IMR-90 (cell line): ENCODE data around the gene CAMSAP3. TPM values are rescaled to one million over a fixed set of nuclear protein-coding genes. Genes with fewer than 3 reads are reported as not detected.
A peak's percentile ranks its signal among the peaks of the same experiment; 100 is the strongest.

Experiments used
- ATAC-seq: fragments of 200-7000 bp; cut with Tn5 transposase; 2 replicates; pipeline ENCODE4 v1.9.1; 2020; ENCODE audit warnings: low read depth, mild to moderate bottlenecking, moderate library complexity
- BruUV-seq: library from RNA; stranded (reverse); fragments of 400-500 nt; replicated peaks from 2 replicates; lab custom pipeline; 2021; lab: Mats Ljungman, UMichigan
- CTCF ChIA-PET: fragments of 300-600 bp; formaldehyde crosslinking; extraction: SDS; loops from one replicate; lab custom pipeline; 2021; ENCODE audit warnings: antibody characterized with exemption; lab: Yijun Ruan, JAX
- POLR2A ChIA-PET: fragments of 300-600 bp; sonication (Branson Sonifier 250); formaldehyde crosslinking; loops from one replicate; lab custom pipeline; 2022; ENCODE audit warnings: antibody characterized with exemption; ENCODE audit not compliant: unreplicated experiment; lab: Charles Lee
- DNase-seq: peaks from one replicate; pipeline ENCODE4 v3.0.0; 2013
- H2AFZ ChIP-seq: replicated peaks from 2 replicates; pipeline ENCODE3; 2013; ENCODE audit warnings: low read length, mild to moderate bottlenecking; ENCODE audit not compliant: poor library complexity
- H2AK5ac ChIP-seq: 2 replicates; pipeline ENCODE4 v1.6.1; 2013; ENCODE audit warnings: low read depth, low read length, inconsistent platforms
- H2AK9ac ChIP-seq: replicated peaks from 2 replicates; pipeline ENCODE3; 2013; ENCODE audit warnings: mild to moderate bottlenecking, low read depth, low read length, moderate library complexity; ENCODE audit not compliant: poor library complexity
- H2BK120ac ChIP-seq: 2 replicates; pipeline ENCODE4 v1.6.1; 2013; ENCODE audit warnings: low read depth, low read length, inconsistent platforms
- H2BK15ac ChIP-seq: 3 replicates; pipeline ENCODE4 v1.6.1; 2013; ENCODE audit warnings: low read depth, low read length, inconsistent platforms
- H2BK20ac ChIP-seq: 2 replicates; pipeline ENCODE4 v1.6.1; 2013; ENCODE audit warnings: low read depth, mild to moderate bottlenecking, inconsistent platforms, low read length, moderate library complexity
- H2BK5ac ChIP-seq: 2 replicates; pipeline ENCODE4 v1.6.1; 2013; ENCODE audit warnings: mild to moderate bottlenecking, low read depth, low read length, inconsistent platforms; ENCODE audit not compliant: poor library complexity, severe bottlenecking
- H3K14ac ChIP-seq: replicated peaks from 2 replicates; pipeline ENCODE4 v1.6.1; 2013; ENCODE audit warnings: low read depth, low read length, inconsistent platforms
- H3K18ac ChIP-seq: 2 replicates; pipeline ENCODE4 v1.6.1; 2013; ENCODE audit warnings: low read depth, low read length, control low read depth
- H3K23ac ChIP-seq: 2 replicates; pipeline ENCODE4 v1.6.1; 2013; ENCODE audit warnings: low read depth, low read length, inconsistent platforms
- H3K27ac ChIP-seq: 2 replicates; pipeline ENCODE4 v1.5.1; 2013; ENCODE audit warnings: mild to moderate bottlenecking, control low read depth, low read length; ENCODE audit not compliant: insufficient read depth
- H3K27me3 ChIP-seq: 2 replicates; pipeline ENCODE4 v1.6.1; 2013; ENCODE audit warnings: low read length; ENCODE audit not compliant: control insufficient read depth, insufficient read depth
- H3K36me3 ChIP-seq: 2 replicates; pipeline ENCODE4 v1.6.1; 2013; ENCODE audit warnings: low read length, mixed read lengths; ENCODE audit not compliant: control insufficient read depth, insufficient read depth
- H3K4ac ChIP-seq: 2 replicates; pipeline ENCODE4 v1.6.1; 2013; ENCODE audit warnings: low read depth, low read length, inconsistent platforms
- H3K4me1 ChIP-seq: 2 replicates; pipeline ENCODE4 v1.6.1; 2013; ENCODE audit warnings: low read length, mixed read lengths; ENCODE audit not compliant: control insufficient read depth, insufficient read depth
- H3K4me2 ChIP-seq: 2 replicates; pipeline ENCODE4 v1.6.1; 2013; ENCODE audit warnings: low read depth, mild to moderate bottlenecking, control low read depth, low read length, moderate library complexity
- H3K4me3 ChIP-seq: 2 replicates; pipeline ENCODE4 v1.5.1; 2013; ENCODE audit warnings: low read depth, mild to moderate bottlenecking, control low read depth, low read length, moderate library complexity; ENCODE audit not compliant: insufficient read depth
- H3K56ac ChIP-seq: 2 replicates; pipeline ENCODE4 v1.6.1; 2013; ENCODE audit warnings: low read length, inconsistent platforms; ENCODE audit not compliant: insufficient read depth; ENCODE audit errors: extremely low read depth
- H3K79me1 ChIP-seq, 2 experiments: 2 replicates each; pipeline ENCODE4 v1.6.1; 2013; ENCODE audit warnings: low read length in 2 of 2, inconsistent platforms in 1 of 2, low read depth in 1 of 2
- H3K9ac ChIP-seq: 2 replicates; pipeline ENCODE4 v1.6.1; 2013; ENCODE audit warnings: low read depth, low read length, control low read depth
- H3K9me1 ChIP-seq: 2 replicates; pipeline ENCODE4 v1.6.1; 2013; ENCODE audit warnings: low read length, inconsistent platforms; ENCODE audit not compliant: insufficient read depth
- H3K9me3 ChIP-seq: 2 replicates; pipeline ENCODE4 v1.6.1; 2013; ENCODE audit warnings: low read length; ENCODE audit not compliant: control insufficient read depth, insufficient read depth
- H4K20me1 ChIP-seq: 2 replicates; pipeline ENCODE4 v1.6.1; 2013; ENCODE audit warnings: low read length, inconsistent platforms; ENCODE audit not compliant: insufficient read depth
- H4K5ac ChIP-seq: 2 replicates; pipeline ENCODE4 v1.6.1; 2013; ENCODE audit warnings: mild to moderate bottlenecking, low read depth, low read length, control low read depth
- H4K8ac ChIP-seq, 2 experiments: 2 replicates each; pipeline ENCODE4 v1.6.1; 2013; ENCODE audit warnings: low read depth in 2 of 2, low read length in 2 of 2, control low read depth in 1 of 2, inconsistent platforms in 1 of 2
- H4K91ac ChIP-seq: 2 replicates; pipeline ENCODE4 v1.6.1; 2013; ENCODE audit warnings: low read depth, low read length, inconsistent platforms; ENCODE audit not compliant: insufficient read depth
- CEBPB ChIP-seq: IDR thresholded peaks from 2 replicates; pipeline ENCODE4 v1.6.1; 2012; ENCODE audit warnings: low read depth, low read length, improper control_type of control experiment
- CHD1 ChIP-seq: IDR thresholded peaks from 2 replicates; pipeline ENCODE4 v1.6.1; 2012; ENCODE audit warnings: low read depth, low read length, improper control_type of control experiment
- FOS ChIP-seq: fragments of 150-350 bp; IDR thresholded peaks from 2 replicates; pipeline ENCODE4 v1.6.1; 2016; ENCODE audit warnings: low read depth, low read length
- MAFK ChIP-seq: IDR thresholded peaks from 2 replicates; pipeline ENCODE4 v1.6.1; 2012; ENCODE audit warnings: low read depth, low read length, improper control_type of control experiment
- MAZ ChIP-seq: IDR thresholded peaks from 2 replicates; pipeline ENCODE4 v1.6.1; 2012; ENCODE audit warnings: low read depth, mild to moderate bottlenecking, low read length, improper control_type of control experiment, moderate library complexity, borderline replicate concordance
- NFE2L2 ChIP-seq: fragments of 150-350 bp; IDR thresholded peaks from 2 replicates; pipeline ENCODE4 v1.6.1; 2016; ENCODE audit warnings: low read depth, mild to moderate bottlenecking, low read length
- RAD21 ChIP-seq: IDR thresholded peaks from 2 replicates; pipeline ENCODE4 v1.6.1; 2012; ENCODE audit warnings: low read length, improper control_type of control experiment
- RCOR1 ChIP-seq: IDR thresholded peaks from 2 replicates; pipeline ENCODE4 v1.6.1; 2012; ENCODE audit warnings: mild to moderate bottlenecking, low read length, improper control_type of control experiment; ENCODE audit not compliant: insufficient replicate concordance
- RFX5 ChIP-seq: IDR thresholded peaks from 2 replicates; pipeline ENCODE4 v1.8.0; 2012; ENCODE audit warnings: low read depth, mild to moderate bottlenecking, low read length, moderate library complexity
- SMC3 ChIP-seq: fragments of 150-350 bp; IDR thresholded peaks from 2 replicates; pipeline ENCODE4 v1.6.1; 2016; ENCODE audit warnings: low read depth, mild to moderate bottlenecking, antibody characterized with exemption, low read length, moderate library complexity
- WGBS, 2 experiments: methylation state at CpG; one replicate each; pipeline versions ENCODE4 v1.1.5 to v1.1.7; 2013; ENCODE audit warnings: missing lambda C conversion rate in 2 of 2; ENCODE audit not compliant: insufficient read length in 1 of 2; ENCODE audit errors: extremely low coverage in 2 of 2; 5-methylcytosine and 5-hydroxymethylcytosine counted together
- dilution Hi-C: fragments of 300-500 bp; cut with HindIII; formaldehyde crosslinking; loops from one replicate; pipeline ENCODE4 v1.14.3; 2018; ENCODE audit warnings: low sequenced_read_pairs; ENCODE audit not compliant: unreplicated experiment
- in situ Hi-C: fragments of 300-500 bp; cut with MboI; formaldehyde crosslinking; loops from 3 replicates; pipeline ENCODE4 v1.14.3; 2019; ENCODE audit warnings: low sequenced_read_pairs, inconsistent platforms, mixed read lengths
- intact Hi-C: fragments of 100-400 bp; cut with micrococcal nuclease; formaldehyde crosslinking; loops from 2 replicates; pipeline ENCODE4 v1.10.0; 2022
- polyA plus RNA-seq, 3 experiments: library from polyadenylated mRNA; depleted of rRNA; stranded (reverse); fragments of >200 nt; gene quantifications; 2 replicates each; pipeline ENCODE4 v1.2.3, GENCODE V29; 2012; ENCODE audit warnings: low replicate concordance in 1 of 3
- total RNA-seq: library from RNA; depleted of rRNA; stranded (reverse); fragments of >200 nt; gene quantifications from 2 replicates; pipeline ENCODE4 v1.2.3, GENCODE V29; 2012
- TF ChIP-seq, protein P1 (sequence below): fragments of 150-350 bp; IDR thresholded peaks from 2 replicates; pipeline ENCODE4 v1.6.1; 2017; ENCODE audit warnings: mild to moderate bottlenecking, antibody characterized with exemption, low read length, low read depth
- TF ChIP-seq, protein P2 (sequence below): fragments of 150-350 bp; IDR thresholded peaks from 2 replicates; pipeline ENCODE4 v1.6.1; 2016; ENCODE audit warnings: low read depth, mild to moderate bottlenecking, low read length, moderate library complexity, borderline replicate concordance
- TF ChIP-seq, protein P3 (sequence below): conservative IDR thresholded peaks from 2 replicates; pipeline ENCODE4 v1.5.1; 2012; ENCODE audit warnings: mild to moderate bottlenecking, low read depth, low read length, improper control_type of control experiment

Gene CAMSAP3
- total and polyA plus RNA-seq, 2 of the 4 experiments (the other 2 are of a cell fraction): not detected

DNA sequence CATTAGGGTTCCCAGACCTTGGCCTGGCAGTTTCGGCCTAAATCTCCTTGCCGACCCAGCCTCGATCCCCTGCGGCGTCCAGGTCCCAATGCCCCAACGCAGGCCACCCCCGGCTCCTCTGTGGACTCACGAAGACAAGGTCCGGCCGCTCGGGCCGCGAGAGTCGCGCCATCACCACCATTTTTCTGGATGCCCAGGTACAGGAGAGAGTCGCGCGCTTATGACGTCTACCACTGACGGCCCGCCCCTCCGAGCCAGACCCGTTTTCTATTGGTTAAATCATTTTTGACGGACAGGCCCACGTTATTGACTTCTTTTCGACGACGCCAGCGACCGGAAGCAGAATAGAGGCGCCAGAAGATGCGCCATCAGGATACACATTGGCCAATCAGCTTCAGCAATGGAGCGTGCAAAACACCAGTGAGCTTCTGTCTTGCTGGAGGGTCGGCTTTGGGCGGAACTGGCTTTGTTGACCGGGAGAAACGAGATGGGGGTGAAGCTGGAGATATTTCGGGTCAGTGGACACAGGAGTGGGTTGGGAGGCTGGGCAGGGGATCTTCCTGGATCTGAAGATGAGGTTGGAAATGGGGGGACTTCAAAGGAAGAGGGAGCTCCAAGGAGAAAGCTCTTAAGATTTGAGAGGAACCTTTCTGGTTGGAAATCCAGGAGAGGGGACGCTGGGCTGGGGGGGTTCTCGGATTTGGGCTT is 33.8 kb downstream of the CAMSAP3 start, which contains the start of the genes PET100 and XAB2:
PET100 (plus strand) TSS at position 447 of the 708 bp plus-strand sequence; CDS start at position 488, 41 bp downstream.
XAB2 (minus strand) TSS at position 199 of the 708 bp plus-strand sequence; CDS start at position 181, 18 bp downstream.
- CTCF ChIA-PET: interaction anchor here (0.6 to 1.4 kb wide), 5 partner anchors 23 to 447 kb away, joined by 3 to 7 read pairs (median 5); partner anchors contain the start of gene TRAPPC5
- peak within 1 kb of the TSS; percentile 91 for H2AFZ ChIP-seq
- H4K8ac ChIP-seq: peak within 1 kb of the TSS; percentile 77 to 89
- H3K4me3 ChIP-seq: peak within 1 kb of the TSS; percentile 70
- in situ Hi-C loops: no loop called here
- H3K9me1 ChIP-seq: 0 out of 2 replicates have a peak, but pooled peaks cover 4% of the 10 kb centered on the region
- no peak within 1 kb of the TSS for H3K18ac ChIP-seq
- peaks cover 5% of the 10 kb centered on the region; the same call in 1 of the 2 replicates for H4K20me1 ChIP-seq
- H2BK15ac ChIP-seq: no peak within 1 kb of the TSS
- peak within 1 kb of the TSS; percentile 65 for H4K5ac ChIP-seq
- WGBS, 2 experiments: 0% methylated on average over 35 of the region's 40 CpGs; no CpG with 5 or more reads in 1 of the 2 experiments
- no TSS peak for BruUV-seq
- peak within 1 kb of the TSS; percentile 70 for H4K91ac ChIP-seq
- peak; percentile 97 for ATAC-seq
- H3K4ac ChIP-seq: peak within 1 kb of the TSS; percentile 72
- peak within 1 kb of the TSS; percentile 78 for H3K9ac ChIP-seq
- H2AK9ac ChIP-seq: peak within 1 kb of the TSS; percentile 92
- peaks cover 3 to 56% of the 10 kb centered on the region in 2 experiments; a peak in 3 of 4 replicates for H3K79me1 ChIP-seq
- H2BK20ac ChIP-seq: no peak within 1 kb of the TSS
- H3K14ac ChIP-seq: peak within 1 kb of the TSS; percentile 78; the same call in 1 of the 2 replicates
- peaks cover 8% of the 10 kb centered on the region; the same call in 1 of the 2 replicates for H3K4me1 ChIP-seq
- no peak within 1 kb of the TSS for H2BK5ac ChIP-seq
- peak within 1 kb of the TSS; percentile 44; the same call in 1 of the 2 replicates for H3K23ac ChIP-seq
- dilution Hi-C loops: no loop called here
- H3K27me3 ChIP-seq: no peaks in the 10 kb centered on the region
- peak; percentile 99 for DNase-seq
- H3K4me2 ChIP-seq: peak within 1 kb of the TSS; percentile 93
- no peak within 1 kb of the TSS for H2BK120ac ChIP-seq
- peak within 1 kb of the TSS; percentile 55 for H2AK5ac ChIP-seq
- no peaks in the 10 kb centered on the region for H3K9me3 ChIP-seq
- peaks cover 12% of the 10 kb centered on the region for H3K36me3 ChIP-seq
- intact Hi-C loops: loop anchor here (1.0 to 2.0 kb wide), 2 partner anchors 51 to 275 kb away; partner anchors contain the start of gene TRAPPC5
- POLR2A ChIA-PET: interaction anchor here (0.7 kb wide), 1 partner anchor 226 kb away, joined by 3 read pairs; no protein-coding TSS in a partner anchor
- peak within 1 kb of the TSS; percentile 47 for H3K27ac ChIP-seq
- H3K56ac ChIP-seq: peak within 1 kb of the TSS; percentile 71
- TF ChIP-seq, protein P1, sequence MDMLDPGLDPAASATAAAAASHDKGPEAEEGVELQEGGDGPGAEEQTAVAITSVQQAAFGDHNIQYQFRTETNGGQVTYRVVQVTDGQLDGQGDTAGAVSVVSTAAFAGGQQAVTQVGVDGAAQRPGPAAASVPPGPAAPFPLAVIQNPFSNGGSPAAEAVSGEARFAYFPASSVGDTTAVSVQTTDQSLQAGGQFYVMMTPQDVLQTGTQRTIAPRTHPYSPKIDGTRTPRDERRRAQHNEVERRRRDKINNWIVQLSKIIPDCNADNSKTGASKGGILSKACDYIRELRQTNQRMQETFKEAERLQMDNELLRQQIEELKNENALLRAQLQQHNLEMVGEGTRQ: 0 out of 2 replicates have a peak, but pooled peaks have one; percentile 19
- TF ChIP-seq CEBPB (no peak), MAZ (peak; percentile 68; the same call in 1 of the 2 replicates), NFE2L2 (no peak), FOS (no peak; the same call in 1 of the 2 replicates), SMC3 (no peak), RAD21 (no peak), MAFK (0 out of 2 replicates have a peak, but pooled peaks have one; percentile 2), RFX5 (no peak), CHD1 (no peak), RCOR1 (no peak)
- TF ChIP-seq, protein P2, sequence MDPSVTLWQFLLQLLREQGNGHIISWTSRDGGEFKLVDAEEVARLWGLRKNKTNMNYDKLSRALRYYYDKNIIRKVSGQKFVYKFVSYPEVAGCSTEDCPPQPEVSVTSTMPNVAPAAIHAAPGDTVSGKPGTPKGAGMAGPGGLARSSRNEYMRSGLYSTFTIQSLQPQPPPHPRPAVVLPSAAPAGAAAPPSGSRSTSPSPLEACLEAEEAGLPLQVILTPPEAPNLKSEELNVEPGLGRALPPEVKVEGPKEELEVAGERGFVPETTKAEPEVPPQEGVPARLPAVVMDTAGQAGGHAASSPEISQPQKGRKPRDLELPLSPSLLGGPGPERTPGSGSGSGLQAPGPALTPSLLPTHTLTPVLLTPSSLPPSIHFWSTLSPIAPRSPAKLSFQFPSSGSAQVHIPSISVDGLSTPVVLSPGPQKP: no peak
- TF ChIP-seq, protein P3, sequence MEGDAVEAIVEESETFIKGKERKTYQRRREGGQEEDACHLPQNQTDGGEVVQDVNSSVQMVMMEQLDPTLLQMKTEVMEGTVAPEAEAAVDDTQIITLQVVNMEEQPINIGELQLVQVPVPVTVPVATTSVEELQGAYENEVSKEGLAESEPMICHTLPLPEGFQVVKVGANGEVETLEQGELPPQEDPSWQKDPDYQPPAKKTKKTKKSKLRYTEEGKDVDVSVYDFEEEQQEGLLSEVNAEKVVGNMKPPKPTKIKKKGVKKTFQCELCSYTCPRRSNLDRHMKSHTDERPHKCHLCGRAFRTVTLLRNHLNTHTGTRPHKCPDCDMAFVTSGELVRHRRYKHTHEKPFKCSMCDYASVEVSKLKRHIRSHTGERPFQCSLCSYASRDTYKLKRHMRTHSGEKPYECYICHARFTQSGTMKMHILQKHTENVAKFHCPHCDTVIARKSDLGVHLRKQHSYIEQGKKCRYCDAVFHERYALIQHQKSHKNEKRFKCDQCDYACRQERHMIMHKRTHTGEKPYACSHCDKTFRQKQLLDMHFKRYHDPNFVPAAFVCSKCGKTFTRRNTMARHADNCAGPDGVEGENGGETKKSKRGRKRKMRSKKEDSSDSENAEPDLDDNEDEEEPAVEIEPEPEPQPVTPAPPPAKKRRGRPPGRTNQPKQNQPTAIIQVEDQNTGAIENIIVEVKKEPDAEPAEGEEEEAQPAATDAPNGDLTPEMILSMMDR: no peak
